RKO (cell line): Measurements from ENCODE around the gene LBHD2.
"Not testable (repeated sequence)": the region's sequence is repeated elsewhere in the genome, so short reads cannot be mapped to it uniquely, and the experiment has no call there.

ENCODE experiments used
- DNase-seq: peaks from one replicate; pipeline ENCODE4 v3.0.0-alpha.2; 2016; ENCODE audit warnings: low spot score

Gene LBHD2

GRCh38 chr14:103084021-103084919 is at the start of gene LBHD2:
Gene LBHD2 (plus strand): TSS chr14:103084210. CDS start chr14:103086013, 1,803 bp downstream.
- DNase-seq: no peak

GRCh38 chr14:103041464-103041863 is 42.5 kb upstream of the LBHD2 start:
- no peak for DNase-seq

- DNase-seq: no peak
Measured at GRCh38 chr14:103043257-103044015, 40.6 kb upstream of the LBHD2 start.

GRCh38 chr14:103045371-103045869 is 38.6 kb upstream of the LBHD2 start:
- no peak for DNase-seq

GRCh38 chr14:103047453-103047852 is 36.6 kb upstream of the LBHD2 start:
- DNase-seq: not testable (repeated sequence)

GRCh38 chr14:103050935-103051334 is 33.1 kb upstream of the LBHD2 start:
- DNase-seq: no peak

GRCh38 chr14:103052407-103052806 is 31.6 kb upstream of the LBHD2 start:
- no peak for DNase-seq

- no peak for DNase-seq
Measured at GRCh38 chr14:103055695-103056094, 28.3 kb upstream of the LBHD2 start.

GRCh38 chr14:103056322-103057027 is 27.5 kb upstream of the LBHD2 start:
- DNase-seq: peak; percentile 56

- peak; percentile 44 for DNase-seq
Measured at GRCh38 chr14:103057028-103057371, 27.0 kb upstream of the LBHD2 start.

GRCh38 chr14:103057372-103058163 is 26.4 kb upstream of the LBHD2 start, which contains the start of gene CDC42BPB:
Gene CDC42BPB (minus strand): TSS chr14:103057549. CDS start chr14:103057173, 376 bp downstream.
- peak; percentile 91 for DNase-seq

- no peak for DNase-seq
Measured at GRCh38 chr14:103058164-103059055, 25.6 kb upstream of the LBHD2 start.

GRCh38 chr14:103059556-103059955 is 24.5 kb upstream of the LBHD2 start:
- no peak for DNase-seq

GRCh38 chr14:103061482-103061976 is 22.5 kb upstream of the LBHD2 start:
- no peak for DNase-seq

- no peak for DNase-seq
Measured at GRCh38 chr14:103064436-103064835, 19.6 kb upstream of the LBHD2 start.

GRCh38 chr14:103064978-103065377 is 19.0 kb upstream of the LBHD2 start:
- no peak for DNase-seq

GRCh38 chr14:103065861-103066260 is 18.1 kb upstream of the LBHD2 start:
- no peak for DNase-seq

- DNase-seq: no peak
Measured at GRCh38 chr14:103066399-103066798, 17.6 kb upstream of the LBHD2 start.

- no peak for DNase-seq
Measured at GRCh38 chr14:103067231-103067954, 16.6 kb upstream of the LBHD2 start.
